ENCODE measurements around the gene CARD14. TPM values are rescaled to one million over a fixed set of nuclear protein-coding genes. Genes with fewer than 3 reads are reported as not detected.

The CARD14 gene
- total and polyA plus RNA-seq, 2 of the 13 experiments (the other 11 are each of a cell fraction or from before 2014, with no cell fraction given): 0.11 TPM; not detected in 1

DNA sequence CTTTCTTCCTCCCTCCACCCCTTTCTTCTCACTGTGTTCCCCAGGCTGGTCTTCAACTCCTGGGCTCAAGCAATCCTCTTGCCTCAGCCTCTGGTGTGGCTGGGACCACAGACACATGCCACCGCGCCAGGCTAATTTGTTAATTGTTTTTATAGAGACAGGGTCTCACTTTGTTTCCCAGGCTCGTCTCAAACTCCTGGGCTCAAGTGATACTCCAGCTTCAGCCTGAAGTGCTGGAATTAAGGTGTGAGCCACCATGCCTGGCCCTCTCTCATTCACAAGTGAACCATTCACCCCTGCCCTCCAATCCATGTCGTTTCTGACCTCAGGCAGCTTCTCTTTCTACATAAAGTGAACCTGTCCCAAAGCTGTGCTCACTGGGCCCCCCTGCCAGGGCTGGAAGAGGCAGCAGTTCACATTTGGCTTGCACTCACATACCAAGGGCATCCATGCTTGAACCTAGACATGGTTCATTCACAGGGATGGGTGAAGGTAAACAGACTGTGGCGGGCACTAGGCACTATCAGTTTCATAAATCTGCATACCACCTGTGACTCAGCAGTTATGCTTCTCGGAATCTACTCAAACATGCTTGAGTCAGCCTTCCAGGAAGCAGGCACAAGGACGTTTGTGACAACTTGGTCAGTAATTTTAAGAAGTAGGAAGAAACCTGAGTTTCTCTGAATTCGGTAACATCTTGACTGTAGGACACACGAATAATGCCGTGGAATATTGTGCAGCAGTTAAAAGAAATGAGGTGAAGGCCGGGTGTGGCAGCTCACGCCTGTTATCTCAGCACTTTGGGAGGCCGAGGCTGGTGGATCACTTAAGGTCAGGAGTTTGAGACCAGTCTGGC is 84.8 kb downstream of the CARD14 start (continued):
- no peak for TF ChIP-seq ZNF775 (CRISPR knock-in tag; IDR thresholded peaks at IDR 0.05; ENCODE audit: borderline replicate concordance)
- TF ChIP-seq, protein P1, sequence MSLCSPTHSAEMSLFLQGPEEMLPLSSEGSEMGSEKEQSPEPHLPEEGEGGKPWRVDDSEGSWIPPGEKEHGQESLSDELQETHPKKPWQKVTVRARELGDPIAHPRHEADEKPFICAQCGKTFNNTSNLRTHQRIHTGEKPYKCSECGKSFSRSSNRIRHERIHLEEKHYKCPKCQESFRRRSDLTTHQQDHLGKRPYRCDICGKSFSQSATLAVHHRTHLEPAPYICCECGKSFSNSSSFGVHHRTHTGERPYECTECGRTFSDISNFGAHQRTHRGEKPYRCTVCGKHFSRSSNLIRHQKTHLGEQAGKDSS (CRISPR knock-in tag; IDR thresholded peaks at IDR 0.05; ENCODE audit: borderline replicate concordance, low read depth): no peak
- TF ChIP-seq, protein P2, sequence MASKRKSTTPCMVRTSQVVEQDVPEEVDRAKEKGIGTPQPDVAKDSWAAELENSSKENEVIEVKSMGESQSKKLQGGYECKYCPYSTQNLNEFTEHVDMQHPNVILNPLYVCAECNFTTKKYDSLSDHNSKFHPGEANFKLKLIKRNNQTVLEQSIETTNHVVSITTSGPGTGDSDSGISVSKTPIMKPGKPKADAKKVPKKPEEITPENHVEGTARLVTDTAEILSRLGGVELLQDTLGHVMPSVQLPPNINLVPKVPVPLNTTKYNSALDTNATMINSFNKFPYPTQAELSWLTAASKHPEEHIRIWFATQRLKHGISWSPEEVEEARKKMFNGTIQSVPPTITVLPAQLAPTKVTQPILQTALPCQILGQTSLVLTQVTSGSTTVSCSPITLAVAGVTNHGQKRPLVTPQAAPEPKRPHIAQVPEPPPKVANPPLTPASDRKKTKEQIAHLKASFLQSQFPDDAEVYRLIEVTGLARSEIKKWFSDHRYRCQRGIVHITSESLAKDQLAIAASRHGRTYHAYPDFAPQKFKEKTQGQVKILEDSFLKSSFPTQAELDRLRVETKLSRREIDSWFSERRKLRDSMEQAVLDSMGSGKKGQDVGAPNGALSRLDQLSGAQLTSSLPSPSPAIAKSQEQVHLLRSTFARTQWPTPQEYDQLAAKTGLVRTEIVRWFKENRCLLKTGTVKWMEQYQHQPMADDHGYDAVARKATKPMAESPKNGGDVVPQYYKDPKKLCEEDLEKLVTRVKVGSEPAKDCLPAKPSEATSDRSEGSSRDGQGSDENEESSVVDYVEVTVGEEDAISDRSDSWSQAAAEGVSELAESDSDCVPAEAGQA (IDR thresholded peaks at IDR 0.05; ENCODE audit: low read depth): 0 out of 2 replicates have a peak, but pooled peaks have one; percentile 36
- TF ChIP-seq, protein P2 (CRISPR knock-in tag; IDR thresholded peaks at IDR 0.05; ENCODE audit: borderline replicate concordance): no peak
- no peak for TF ChIP-seq ZFP36L2 (CRISPR knock-in tag; IDR thresholded peaks at IDR 0.05)
- TF ChIP-seq, protein P3, sequence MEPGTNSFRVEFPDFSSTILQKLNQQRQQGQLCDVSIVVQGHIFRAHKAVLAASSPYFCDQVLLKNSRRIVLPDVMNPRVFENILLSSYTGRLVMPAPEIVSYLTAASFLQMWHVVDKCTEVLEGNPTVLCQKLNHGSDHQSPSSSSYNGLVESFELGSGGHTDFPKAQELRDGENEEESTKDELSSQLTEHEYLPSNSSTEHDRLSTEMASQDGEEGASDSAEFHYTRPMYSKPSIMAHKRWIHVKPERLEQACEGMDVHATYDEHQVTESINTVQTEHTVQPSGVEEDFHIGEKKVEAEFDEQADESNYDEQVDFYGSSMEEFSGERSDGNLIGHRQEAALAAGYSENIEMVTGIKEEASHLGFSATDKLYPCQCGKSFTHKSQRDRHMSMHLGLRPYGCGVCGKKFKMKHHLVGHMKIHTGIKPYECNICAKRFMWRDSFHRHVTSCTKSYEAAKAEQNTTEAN (CRISPR knock-in tag; conservative IDR thresholded peaks at IDR 0.05): no peak
- TF ChIP-seq ZEB1 (IDR thresholded peaks at IDR 0.05; ENCODE audit: insufficient replicate concordance, low read depth): no peak
- TF ChIP-seq, protein P4, sequence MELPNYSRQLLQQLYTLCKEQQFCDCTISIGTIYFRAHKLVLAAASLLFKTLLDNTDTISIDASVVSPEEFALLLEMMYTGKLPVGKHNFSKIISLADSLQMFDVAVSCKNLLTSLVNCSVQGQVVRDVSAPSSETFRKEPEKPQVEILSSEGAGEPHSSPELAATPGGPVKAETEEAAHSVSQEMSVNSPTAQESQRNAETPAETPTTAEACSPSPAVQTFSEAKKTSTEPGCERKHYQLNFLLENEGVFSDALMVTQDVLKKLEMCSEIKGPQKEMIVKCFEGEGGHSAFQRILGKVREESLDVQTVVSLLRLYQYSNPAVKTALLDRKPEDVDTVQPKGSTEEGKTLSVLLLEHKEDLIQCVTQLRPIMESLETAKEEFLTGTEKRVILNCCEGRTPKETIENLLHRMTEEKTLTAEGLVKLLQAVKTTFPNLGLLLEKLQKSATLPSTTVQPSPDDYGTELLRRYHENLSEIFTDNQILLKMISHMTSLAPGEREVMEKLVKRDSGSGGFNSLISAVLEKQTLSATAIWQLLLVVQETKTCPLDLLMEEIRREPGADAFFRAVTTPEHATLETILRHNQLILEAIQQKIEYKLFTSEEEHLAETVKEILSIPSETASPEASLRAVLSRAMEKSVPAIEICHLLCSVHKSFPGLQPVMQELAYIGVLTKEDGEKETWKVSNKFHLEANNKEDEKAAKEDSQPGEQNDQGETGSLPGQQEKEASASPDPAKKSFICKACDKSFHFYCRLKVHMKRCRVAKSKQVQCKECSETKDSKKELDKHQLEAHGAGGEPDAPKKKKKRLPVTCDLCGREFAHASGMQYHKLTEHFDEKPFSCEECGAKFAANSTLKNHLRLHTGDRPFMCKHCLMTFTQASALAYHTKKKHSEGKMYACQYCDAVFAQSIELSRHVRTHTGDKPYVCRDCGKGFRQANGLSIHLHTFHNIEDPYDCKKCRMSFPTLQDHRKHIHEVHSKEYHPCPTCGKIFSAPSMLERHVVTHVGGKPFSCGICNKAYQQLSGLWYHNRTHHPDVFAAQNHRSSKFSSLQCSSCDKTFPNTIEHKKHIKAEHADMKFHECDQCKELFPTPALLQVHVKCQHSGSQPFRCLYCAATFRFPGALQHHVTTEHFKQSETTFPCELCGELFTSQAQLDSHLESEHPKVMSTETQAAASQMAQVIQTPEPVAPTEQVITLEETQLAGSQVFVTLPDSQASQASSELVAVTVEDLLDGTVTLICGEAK (IDR thresholded peaks at IDR 0.05): no peak
- TF ChIP-seq, protein P4 (CRISPR knock-in tag; IDR thresholded peaks at IDR 0.05): no peak
